WTC11 (cell line): Measurements from ENCODE around the gene PAPSS1. TPM values are rescaled to one million over a fixed set of nuclear protein-coding genes. Genes with fewer than 3 reads are reported as not detected.

ENCODE experiments used
- ATAC-seq: fragments of 200-7000 bp; cut with Tn5 transposase; 2 replicates; pipeline ENCODE4 v1.10.0; 2021; ENCODE audit warnings: mild to moderate bottlenecking, moderate library complexity
- CTCF ChIA-PET: fragments of 300-600 bp; sonication (Branson Sonifier 250); formaldehyde crosslinking; loops from one replicate; lab custom pipeline; 2021; ENCODE audit warnings: antibody characterized with exemption; lab: Charles Lee
- POLR2A ChIA-PET: fragments of 350-600 bp; sonication (Branson Sonifier 250); formaldehyde crosslinking; loops from one replicate; lab custom pipeline; 2021; ENCODE audit warnings: antibody characterized with exemption; lab: Charles Lee
- DNase-seq: peaks from one replicate; pipeline ENCODE4 v3.0.0; 2021; ENCODE audit warnings: low spot score
- H3K27ac Mint-ChIP-seq: 2 replicates; pipeline ENCODE4 v1.8.0; 2021; ENCODE audit warnings: mixed read lengths
- H3K27me3 Mint-ChIP-seq: 2 replicates; pipeline ENCODE4 v1.8.0; 2021; ENCODE audit warnings: low read depth, mild to moderate bottlenecking, moderate library complexity, mixed read lengths
- H3K36me3 Mint-ChIP-seq: 2 replicates; pipeline ENCODE4 v1.8.0; 2021; ENCODE audit warnings: mixed read lengths
- H3K4me1 Mint-ChIP-seq: 2 replicates; pipeline ENCODE4 v1.8.0; 2022; ENCODE audit warnings: mixed read lengths
- H3K4me3 Mint-ChIP-seq: 2 replicates; pipeline ENCODE4 v1.8.0; 2021; ENCODE audit warnings: mild to moderate bottlenecking, moderate library complexity, mixed read lengths
- H3K9me3 Mint-ChIP-seq: 2 replicates; pipeline ENCODE4 v1.8.0; 2021; ENCODE audit warnings: mixed read lengths
- ATF3 ChIP-seq: sonication (generic); formaldehyde crosslinking; conservative IDR thresholded peaks from 2 replicates; pipeline ENCODE4 v1.8.1; 2022; ENCODE audit warnings: mild to moderate bottlenecking, missing genetic modification reagents
- KAT7 ChIP-seq: sonication (generic); formaldehyde crosslinking; IDR thresholded peaks from 2 replicates; pipeline ENCODE4 v1.8.1; 2023; ENCODE audit warnings: missing genetic modification reagents, mild to moderate bottlenecking, borderline replicate concordance
- NFATC4 ChIP-seq: fragments of 250-450 bp; sonication (Bioruptor Pico); IDR thresholded peaks from 2 replicates; pipeline ENCODE4 v1.9.0; 2021; ENCODE audit warnings: mild to moderate bottlenecking
- OVOL2 ChIP-seq: fragments of 250-450 bp; sonication (Bioruptor Pico); IDR thresholded peaks from 2 replicates; pipeline ENCODE4 v1.9.0; 2021; ENCODE audit warnings: mild to moderate bottlenecking, borderline replicate concordance
- SOX15 ChIP-seq: fragments of 250-450 bp; sonication (Bioruptor Pico); IDR thresholded peaks from 2 replicates; pipeline ENCODE4 v1.9.0; 2021; ENCODE audit warnings: mild to moderate bottlenecking
- STAT6 ChIP-seq: sonication (generic); formaldehyde crosslinking; conservative IDR thresholded peaks from 2 replicates; pipeline ENCODE4 v1.8.1; 2023; ENCODE audit warnings: mild to moderate bottlenecking, low read depth, missing genetic modification reagents, moderate library complexity
- TEAD1 ChIP-seq: sonication (generic); formaldehyde crosslinking; IDR thresholded peaks from 2 replicates; pipeline ENCODE4 v1.8.0; 2022; ENCODE audit warnings: mild to moderate bottlenecking, missing genetic modification reagents
- ZNF121 ChIP-seq: sonication (generic); formaldehyde crosslinking; IDR thresholded peaks from 2 replicates; pipeline ENCODE4 v1.8.0; 2023; ENCODE audit warnings: missing genetic modification reagents
- ZNF532 ChIP-seq: fragments of 250-450 bp; sonication (Bioruptor Pico); IDR thresholded peaks from 2 replicates; pipeline ENCODE4 v1.9.0; 2021; ENCODE audit warnings: mild to moderate bottlenecking, borderline replicate concordance
- total RNA-seq: library from RNA; stranded (reverse); gene quantifications from 3 replicates; pipeline ENCODE4 v1.2.3, GENCODE V29; 2021
- TF ChIP-seq, protein P1 (sequence below): sonication (generic); formaldehyde crosslinking; IDR thresholded peaks from 2 replicates; pipeline ENCODE4 v1.8.1; 2023; ENCODE audit warnings: mild to moderate bottlenecking, missing genetic modification reagents
- TF ChIP-seq, protein P2 (sequence below): fragments of 200-600 bp; IDR thresholded peaks from 2 replicates; pipeline ENCODE4 v1.8.0; 2022; ENCODE audit warnings: antibody characterized with exemption
- TF ChIP-seq, protein P3 (sequence below): sonication (generic); formaldehyde crosslinking; IDR thresholded peaks from 2 replicates; pipeline ENCODE4 v1.8.1; 2023; ENCODE audit warnings: mild to moderate bottlenecking, missing genetic modification reagents

Gene PAPSS1
- total RNA-seq, 1 experiment from 2014 or later: 62.9 TPM

DNA sequence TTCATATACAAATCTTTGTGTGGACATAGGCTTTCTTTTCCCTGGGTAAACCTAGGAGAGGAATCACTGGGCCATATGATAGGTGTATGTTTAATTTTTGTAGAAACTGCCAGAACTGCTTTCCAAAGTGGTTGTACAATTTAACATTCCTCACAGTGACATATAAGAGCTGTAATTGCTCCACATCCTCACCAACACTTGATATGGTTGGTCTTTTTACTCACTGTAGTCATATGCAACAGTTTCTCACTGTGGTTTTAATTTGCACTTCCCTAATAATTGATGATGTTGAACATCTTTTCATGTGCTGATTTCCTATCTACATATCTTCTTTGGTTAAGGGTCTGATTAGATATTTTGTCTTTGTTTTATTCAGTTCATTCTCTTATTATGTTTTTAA is 24.5 kb upstream of the PAPSS1 start (continued):
- TF ChIP-seq ZNF532 (CRISPR knock-in tag) (no peak), ATF3 (no peak)
- TF ChIP-seq, protein P1, sequence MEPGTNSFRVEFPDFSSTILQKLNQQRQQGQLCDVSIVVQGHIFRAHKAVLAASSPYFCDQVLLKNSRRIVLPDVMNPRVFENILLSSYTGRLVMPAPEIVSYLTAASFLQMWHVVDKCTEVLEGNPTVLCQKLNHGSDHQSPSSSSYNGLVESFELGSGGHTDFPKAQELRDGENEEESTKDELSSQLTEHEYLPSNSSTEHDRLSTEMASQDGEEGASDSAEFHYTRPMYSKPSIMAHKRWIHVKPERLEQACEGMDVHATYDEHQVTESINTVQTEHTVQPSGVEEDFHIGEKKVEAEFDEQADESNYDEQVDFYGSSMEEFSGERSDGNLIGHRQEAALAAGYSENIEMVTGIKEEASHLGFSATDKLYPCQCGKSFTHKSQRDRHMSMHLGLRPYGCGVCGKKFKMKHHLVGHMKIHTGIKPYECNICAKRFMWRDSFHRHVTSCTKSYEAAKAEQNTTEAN (CRISPR knock-in tag): no peak

DNA sequence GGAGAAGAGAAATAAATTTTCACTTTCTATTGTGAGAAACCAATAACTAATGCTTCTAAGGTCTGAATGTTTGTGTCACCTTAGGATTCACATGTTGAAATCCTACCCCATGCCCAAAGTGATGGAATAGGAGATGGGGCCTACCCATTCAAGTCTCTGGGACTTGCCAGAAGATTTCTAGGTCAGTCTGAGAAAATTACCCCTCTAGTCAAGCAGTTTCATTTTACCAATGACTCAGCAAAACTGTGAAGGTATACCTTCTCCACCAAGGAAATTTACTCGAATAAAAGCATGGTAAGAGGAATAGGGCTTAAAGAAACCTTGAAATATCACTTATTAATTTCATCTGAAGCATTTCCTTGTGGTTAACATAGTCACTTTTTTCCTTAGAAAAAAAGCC is 23.5 kb upstream of the PAPSS1 start:
- no peak for DNase-seq
- peaks cover 14% of the 10 kb centered on the region for H3K36me3 Mint-ChIP-seq
- no peak for TF ChIP-seq STAT6 (CRISPR knock-in tag)
- no peak for TF ChIP-seq TEAD1 (CRISPR knock-in tag)
- no peak for TF ChIP-seq OVOL2
- TF ChIP-seq, protein P2, sequence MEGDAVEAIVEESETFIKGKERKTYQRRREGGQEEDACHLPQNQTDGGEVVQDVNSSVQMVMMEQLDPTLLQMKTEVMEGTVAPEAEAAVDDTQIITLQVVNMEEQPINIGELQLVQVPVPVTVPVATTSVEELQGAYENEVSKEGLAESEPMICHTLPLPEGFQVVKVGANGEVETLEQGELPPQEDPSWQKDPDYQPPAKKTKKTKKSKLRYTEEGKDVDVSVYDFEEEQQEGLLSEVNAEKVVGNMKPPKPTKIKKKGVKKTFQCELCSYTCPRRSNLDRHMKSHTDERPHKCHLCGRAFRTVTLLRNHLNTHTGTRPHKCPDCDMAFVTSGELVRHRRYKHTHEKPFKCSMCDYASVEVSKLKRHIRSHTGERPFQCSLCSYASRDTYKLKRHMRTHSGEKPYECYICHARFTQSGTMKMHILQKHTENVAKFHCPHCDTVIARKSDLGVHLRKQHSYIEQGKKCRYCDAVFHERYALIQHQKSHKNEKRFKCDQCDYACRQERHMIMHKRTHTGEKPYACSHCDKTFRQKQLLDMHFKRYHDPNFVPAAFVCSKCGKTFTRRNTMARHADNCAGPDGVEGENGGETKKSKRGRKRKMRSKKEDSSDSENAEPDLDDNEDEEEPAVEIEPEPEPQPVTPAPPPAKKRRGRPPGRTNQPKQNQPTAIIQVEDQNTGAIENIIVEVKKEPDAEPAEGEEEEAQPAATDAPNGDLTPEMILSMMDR: no peak
- TF ChIP-seq ATF3: no peak
- no peak for TF ChIP-seq SOX15 (CRISPR knock-in tag)
- TF ChIP-seq, protein P3, sequence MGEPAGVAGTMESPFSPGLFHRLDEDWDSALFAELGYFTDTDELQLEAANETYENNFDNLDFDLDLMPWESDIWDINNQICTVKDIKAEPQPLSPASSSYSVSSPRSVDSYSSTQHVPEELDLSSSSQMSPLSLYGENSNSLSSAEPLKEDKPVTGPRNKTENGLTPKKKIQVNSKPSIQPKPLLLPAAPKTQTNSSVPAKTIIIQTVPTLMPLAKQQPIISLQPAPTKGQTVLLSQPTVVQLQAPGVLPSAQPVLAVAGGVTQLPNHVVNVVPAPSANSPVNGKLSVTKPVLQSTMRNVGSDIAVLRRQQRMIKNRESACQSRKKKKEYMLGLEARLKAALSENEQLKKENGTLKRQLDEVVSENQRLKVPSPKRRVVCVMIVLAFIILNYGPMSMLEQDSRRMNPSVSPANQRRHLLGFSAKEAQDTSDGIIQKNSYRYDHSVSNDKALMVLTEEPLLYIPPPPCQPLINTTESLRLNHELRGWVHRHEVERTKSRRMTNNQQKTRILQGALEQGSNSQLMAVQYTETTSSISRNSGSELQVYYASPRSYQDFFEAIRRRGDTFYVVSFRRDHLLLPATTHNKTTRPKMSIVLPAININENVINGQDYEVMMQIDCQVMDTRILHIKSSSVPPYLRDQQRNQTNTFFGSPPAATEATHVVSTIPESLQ (CRISPR knock-in tag): no peak
- no peak for TF ChIP-seq KAT7 (CRISPR knock-in tag)
- TF ChIP-seq NFATC4: no peak
- TF ChIP-seq ZNF121 (CRISPR knock-in tag): no peak
- TF ChIP-seq, all 79 proteins: peak for 0
- no peak for ATAC-seq
- H3K27me3 Mint-ChIP-seq: no peaks in the 10 kb centered on the region
- POLR2A ChIA-PET: no interaction called here
- H3K9me3 Mint-ChIP-seq: peaks cover 34% of the 10 kb centered on the region
- peaks cover 38% of the 10 kb centered on the region for H3K4me1 Mint-ChIP-seq
- CTCF ChIA-PET: no interaction called here
- H3K4me3 Mint-ChIP-seq: no peak overlapping the region
- H3K27ac Mint-ChIP-seq: no peak overlapping the region
